ENCODE data around the gene ZG16.
"Not testable (repeated sequence)": the region's sequence is repeated elsewhere in the genome, so short reads cannot be mapped to it uniquely, and the experiment has no call there.

The ZG16 gene

GRCh38 chr16:29789775-29790182 lies 11.7 kb downstream of the ZG16 start:
- DNase-seq, result no peak

GRCh38 chr16:29790183-29790948 lies 12.3 kb downstream of the ZG16 start, which contains the start of gene KIF22:
TSS of gene KIF22 (plus strand) at chr16:29790751. CDS start at chr16:29790760, 9 bp downstream.
- peak; percentile 100 for DNase-seq

- DNase-seq, result peak in 1 of 2 donors; percentile 36
Observed at GRCh38 chr16:29790949-29791844, 13.1 kb downstream of the ZG16 start.

- DNase-seq, result peak in 1 of 2 donors; percentile 23
Observed at GRCh38 chr16:29791845-29792807, 14.1 kb downstream of the ZG16 start.

- DNase-seq, result not testable (repeated sequence)
Observed at GRCh38 chr16:29793153-29793552, 15.1 kb downstream of the ZG16 start.

GRCh38 chr16:29794231-29794710 lies 16.2 kb downstream of the ZG16 start:
- no peak for DNase-seq

GRCh38 chr16:29802416-29802935 lies 24.4 kb downstream of the ZG16 start:
- DNase-seq, result no peak

GRCh38 chr16:29804020-29804419 lies 26.0 kb downstream of the ZG16 start:
- no peak for DNase-seq

- no peak for DNase-seq
Observed at GRCh38 chr16:29804455-29805231, 26.6 kb downstream of the ZG16 start.

GRCh38 chr16:29805232-29806098 lies 27.4 kb downstream of the ZG16 start:
- DNase-seq, result peak; percentile 98 to 99

GRCh38 chr16:29806099-29806579 lies 28.1 kb downstream of the ZG16 start, which contains the start of gene MAZ:
TSS of gene MAZ (plus strand) at chr16:29806529. CDS start at chr16:29806702, 173 bp downstream.
- no peak for DNase-seq

GRCh38 chr16:29806641-29807425 lies 28.8 kb downstream of the ZG16 start:
- DNase-seq, result peak in 1 of 2 donors; percentile 50

GRCh38 chr16:29807426-29808218 lies 29.6 kb downstream of the ZG16 start:
- peak; percentile 91 for DNase-seq

- peak in 1 of 2 donors; percentile 52 for DNase-seq
Observed at GRCh38 chr16:29808219-29808900, 30.3 kb downstream of the ZG16 start.

- no peak for DNase-seq
Observed at GRCh38 chr16:29809031-29809747, 31.1 kb downstream of the ZG16 start.

- DNase-seq, result peak in 1 of 2 donors; percentile 68
Observed at GRCh38 chr16:29809850-29810698, 32.0 kb downstream of the ZG16 start.
